IMR-90 (cell line): Measurements from ENCODE around the gene LUC7L2.

Source experiments
- BHLHE40 ChIP-seq: fragments of 150-350 bp; IDR thresholded peaks from 2 replicates; pipeline ENCODE4 v1.6.1; 2016; ENCODE audit warnings: mild to moderate bottlenecking, low read depth, low read length
- CEBPB ChIP-seq: IDR thresholded peaks from 2 replicates; pipeline ENCODE4 v1.6.1; 2012; ENCODE audit warnings: low read depth, low read length, improper control_type of control experiment
- CHD1 ChIP-seq: IDR thresholded peaks from 2 replicates; pipeline ENCODE4 v1.6.1; 2012; ENCODE audit warnings: low read depth, low read length, improper control_type of control experiment
- POLR2A ChIP-seq: IDR thresholded peaks from 2 replicates; pipeline ENCODE4 v1.6.1; 2012; ENCODE audit warnings: mild to moderate bottlenecking, low read depth, low read length
- RAD21 ChIP-seq: IDR thresholded peaks from 2 replicates; pipeline ENCODE4 v1.6.1; 2012; ENCODE audit warnings: low read length, improper control_type of control experiment
- RCOR1 ChIP-seq: IDR thresholded peaks from 2 replicates; pipeline ENCODE4 v1.6.1; 2012; ENCODE audit warnings: mild to moderate bottlenecking, low read length, improper control_type of control experiment; ENCODE audit not compliant: insufficient replicate concordance
- SMC3 ChIP-seq: fragments of 150-350 bp; IDR thresholded peaks from 2 replicates; pipeline ENCODE4 v1.6.1; 2016; ENCODE audit warnings: low read depth, mild to moderate bottlenecking, antibody characterized with exemption, low read length, moderate library complexity
- TF ChIP-seq, protein P1 (sequence below): fragments of 150-350 bp; IDR thresholded peaks from 2 replicates; pipeline ENCODE4 v1.6.1; 2017; ENCODE audit warnings: mild to moderate bottlenecking, antibody characterized with exemption, low read length, low read depth
- TF ChIP-seq, protein P2 (sequence below): conservative IDR thresholded peaks from 2 replicates; pipeline ENCODE4 v1.5.1; 2012; ENCODE audit warnings: mild to moderate bottlenecking, low read depth, low read length, improper control_type of control experiment

DNA sequence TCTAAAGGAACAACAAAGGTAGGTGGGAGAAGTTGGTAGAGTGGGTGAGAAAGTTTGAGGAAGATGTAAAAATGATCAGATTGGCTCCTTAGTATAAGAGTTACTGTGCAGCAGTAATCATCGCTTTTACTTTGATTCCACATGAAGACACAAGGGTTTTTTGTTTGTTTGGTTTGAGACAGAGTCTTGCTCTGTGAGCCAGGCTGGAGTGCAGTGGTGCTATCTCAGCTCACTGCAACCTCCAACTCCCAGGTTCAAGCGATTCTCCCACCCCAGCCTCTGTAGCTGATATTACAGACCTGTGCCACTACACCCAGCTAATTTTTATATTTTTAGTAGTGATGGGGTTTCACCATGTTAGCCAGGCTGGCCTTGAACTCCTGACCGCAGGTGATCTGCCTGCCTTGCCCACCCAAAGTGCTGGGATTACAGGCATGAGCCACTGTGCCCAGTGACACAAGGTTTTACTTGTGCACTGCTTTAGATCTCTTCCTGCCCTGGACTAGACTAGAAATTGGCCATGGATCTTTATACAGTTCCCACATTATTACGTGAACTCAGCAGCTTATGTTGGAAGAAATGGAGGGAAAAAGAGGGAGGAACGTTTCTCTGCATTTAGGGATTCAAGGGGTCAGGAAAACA is 10.7 kb downstream of the LUC7L2 start:
- TF ChIP-seq, protein P1, sequence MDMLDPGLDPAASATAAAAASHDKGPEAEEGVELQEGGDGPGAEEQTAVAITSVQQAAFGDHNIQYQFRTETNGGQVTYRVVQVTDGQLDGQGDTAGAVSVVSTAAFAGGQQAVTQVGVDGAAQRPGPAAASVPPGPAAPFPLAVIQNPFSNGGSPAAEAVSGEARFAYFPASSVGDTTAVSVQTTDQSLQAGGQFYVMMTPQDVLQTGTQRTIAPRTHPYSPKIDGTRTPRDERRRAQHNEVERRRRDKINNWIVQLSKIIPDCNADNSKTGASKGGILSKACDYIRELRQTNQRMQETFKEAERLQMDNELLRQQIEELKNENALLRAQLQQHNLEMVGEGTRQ: no peak
- no peak for TF ChIP-seq POLR2A
- TF ChIP-seq RAD21: no peak
- TF ChIP-seq, protein P2, sequence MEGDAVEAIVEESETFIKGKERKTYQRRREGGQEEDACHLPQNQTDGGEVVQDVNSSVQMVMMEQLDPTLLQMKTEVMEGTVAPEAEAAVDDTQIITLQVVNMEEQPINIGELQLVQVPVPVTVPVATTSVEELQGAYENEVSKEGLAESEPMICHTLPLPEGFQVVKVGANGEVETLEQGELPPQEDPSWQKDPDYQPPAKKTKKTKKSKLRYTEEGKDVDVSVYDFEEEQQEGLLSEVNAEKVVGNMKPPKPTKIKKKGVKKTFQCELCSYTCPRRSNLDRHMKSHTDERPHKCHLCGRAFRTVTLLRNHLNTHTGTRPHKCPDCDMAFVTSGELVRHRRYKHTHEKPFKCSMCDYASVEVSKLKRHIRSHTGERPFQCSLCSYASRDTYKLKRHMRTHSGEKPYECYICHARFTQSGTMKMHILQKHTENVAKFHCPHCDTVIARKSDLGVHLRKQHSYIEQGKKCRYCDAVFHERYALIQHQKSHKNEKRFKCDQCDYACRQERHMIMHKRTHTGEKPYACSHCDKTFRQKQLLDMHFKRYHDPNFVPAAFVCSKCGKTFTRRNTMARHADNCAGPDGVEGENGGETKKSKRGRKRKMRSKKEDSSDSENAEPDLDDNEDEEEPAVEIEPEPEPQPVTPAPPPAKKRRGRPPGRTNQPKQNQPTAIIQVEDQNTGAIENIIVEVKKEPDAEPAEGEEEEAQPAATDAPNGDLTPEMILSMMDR: no peak
- TF ChIP-seq CEBPB: no peak
- TF ChIP-seq RCOR1: no peak
- TF ChIP-seq CHD1: no peak
- TF ChIP-seq SMC3: no peak
- TF ChIP-seq BHLHE40: no peak
